Vagina (tissue), 2 donors: ENCODE data around the gene GFER. TPM values are rescaled to one million over a fixed set of nuclear protein-coding genes. Genes with fewer than 3 reads are reported as not detected.

Source experiments
- DNase-seq, 2 donors: peaks; one replicate each; pipeline ENCODE4 v3.0.0-alpha.2; 2017; ENCODE audit errors: extremely low spot score in 2 of 2
- H3K27ac ChIP-seq: fragments of 200-600 bp; sonication (generic); one replicate; pipeline ENCODE4 v1.5.1; 2019
- H3K27me3 ChIP-seq: fragments of 200-600 bp; sonication (generic); one replicate; pipeline ENCODE4 v1.5.1; 2019
- H3K36me3 ChIP-seq, 2 donors: fragments of 200-600 bp; sonication (generic); one replicate each; pipeline ENCODE4 v1.5.1; 2017 to 2019
- H3K4me1 ChIP-seq: fragments of 200-600 bp; sonication (generic); one replicate; pipeline ENCODE4 v1.5.1; 2019
- H3K4me3 ChIP-seq, 2 donors: fragments of 200-600 bp; sonication (generic); 1 replicate in 1 of 2; 2 replicates in 1 of 2; pipeline ENCODE4 v1.5.1; 2016 to 2019
- H3K9me3 ChIP-seq: fragments of 200-600 bp; sonication (generic); one replicate; pipeline ENCODE4 v1.5.1; 2019
- POLR2A ChIP-seq, 2 donors: fragments of 450-650 bp; IDR thresholded peaks; one replicate each; pipeline ENCODE4 v1.6.1; 2017; ENCODE audit warnings: antibody characterized with exemption in 2 of 2, mild to moderate bottlenecking in 2 of 2, moderate library complexity in 2 of 2
- POLR2AphosphoS5 ChIP-seq, 2 donors: sonication (generic); formaldehyde crosslinking; IDR thresholded peaks; one replicate each; pipeline ENCODE4 v1.9.0; 2017; ENCODE audit warnings: antibody characterized with exemption in 2 of 2, mild to moderate bottlenecking in 2 of 2, low read depth in 1 of 2; ENCODE audit not compliant: insufficient read depth in 1 of 2
- intact Hi-C: fragments of 100-400 bp; cut with DNase I; formaldehyde crosslinking; loops from one replicate; pipeline ENCODE4 v1.15.1; 2023
- total RNA-seq: library from RNA; depleted of rRNA; stranded (reverse); fragments of >200 nt; gene quantifications from one replicate; pipeline ENCODE4 v1.2.3, GENCODE V29; 2016
- TF ChIP-seq, protein P1 (sequence below), 3 experiments: fragments of 450-650 bp in 2 of 3; fragments of 200-600 bp in 1 of 3; sonication (generic) in 1 of 3; IDR thresholded peaks; one replicate each; pipeline ENCODE4 v1.5.1; 2017 to 2019; ENCODE audit warnings: antibody characterized with exemption in 3 of 3, mild to moderate bottlenecking in 2 of 3, moderate library complexity in 2 of 3

GFER gene
- total RNA-seq, 1 donor from 2014 or later, result 11.5 TPM

DNA sequence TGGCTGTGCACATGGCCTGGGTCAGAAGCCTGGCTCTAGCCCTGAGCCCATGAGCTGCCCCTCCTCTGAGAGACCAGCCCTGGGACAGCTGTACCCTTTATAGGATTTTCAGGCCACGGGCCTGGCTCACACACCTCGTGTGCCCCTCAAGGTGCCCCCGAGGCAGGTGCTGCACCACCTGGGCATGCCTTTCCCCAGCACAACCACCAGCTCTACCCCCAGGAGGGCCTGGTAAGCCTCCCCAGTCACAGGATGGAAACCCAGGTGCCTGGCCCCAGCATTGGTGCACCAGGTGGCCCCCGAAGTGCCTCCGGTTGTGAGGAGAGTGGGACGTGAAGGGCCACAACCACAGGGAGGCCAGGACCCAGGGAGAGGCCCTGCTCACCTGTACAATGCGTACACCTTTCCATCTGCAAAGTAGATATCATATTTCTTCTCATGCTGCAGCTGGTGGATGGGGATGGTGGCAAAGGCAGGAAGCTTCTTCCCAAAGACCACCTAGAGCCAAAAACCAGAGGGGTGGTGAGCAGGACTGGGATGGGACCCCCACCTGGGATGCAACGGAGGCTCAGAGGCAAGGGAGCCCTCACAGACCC lies 19.3 kb downstream of the GFER start:
- DNase-seq, result no peak
- H3K4me1 ChIP-seq, result peaks cover 51% of the 10 kb centered on the region
- no peaks in the 10 kb centered on the region for H3K27me3 ChIP-seq
- no peaks in the 10 kb centered on the region for H3K9me3 ChIP-seq
- intact Hi-C loops, result no loop called here
- H3K4me3 ChIP-seq, result no peak overlapping the region
- peaks cover 0 to 48% of the 10 kb centered on the region in 2 donors for H3K36me3 ChIP-seq
- no peak overlapping the region for H3K27ac ChIP-seq
- TF ChIP-seq POLR2A (IDR thresholded peaks at IDR 0.05), result no peak
- TF ChIP-seq, protein P1, sequence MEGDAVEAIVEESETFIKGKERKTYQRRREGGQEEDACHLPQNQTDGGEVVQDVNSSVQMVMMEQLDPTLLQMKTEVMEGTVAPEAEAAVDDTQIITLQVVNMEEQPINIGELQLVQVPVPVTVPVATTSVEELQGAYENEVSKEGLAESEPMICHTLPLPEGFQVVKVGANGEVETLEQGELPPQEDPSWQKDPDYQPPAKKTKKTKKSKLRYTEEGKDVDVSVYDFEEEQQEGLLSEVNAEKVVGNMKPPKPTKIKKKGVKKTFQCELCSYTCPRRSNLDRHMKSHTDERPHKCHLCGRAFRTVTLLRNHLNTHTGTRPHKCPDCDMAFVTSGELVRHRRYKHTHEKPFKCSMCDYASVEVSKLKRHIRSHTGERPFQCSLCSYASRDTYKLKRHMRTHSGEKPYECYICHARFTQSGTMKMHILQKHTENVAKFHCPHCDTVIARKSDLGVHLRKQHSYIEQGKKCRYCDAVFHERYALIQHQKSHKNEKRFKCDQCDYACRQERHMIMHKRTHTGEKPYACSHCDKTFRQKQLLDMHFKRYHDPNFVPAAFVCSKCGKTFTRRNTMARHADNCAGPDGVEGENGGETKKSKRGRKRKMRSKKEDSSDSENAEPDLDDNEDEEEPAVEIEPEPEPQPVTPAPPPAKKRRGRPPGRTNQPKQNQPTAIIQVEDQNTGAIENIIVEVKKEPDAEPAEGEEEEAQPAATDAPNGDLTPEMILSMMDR (IDR thresholded peaks at IDR 0.05), result no peak
- no peak for TF ChIP-seq POLR2AphosphoS5 (IDR thresholded peaks at IDR 0.05; ENCODE audit: insufficient read depth in 1 of 2, low read depth in 1 of 2)

DNA sequence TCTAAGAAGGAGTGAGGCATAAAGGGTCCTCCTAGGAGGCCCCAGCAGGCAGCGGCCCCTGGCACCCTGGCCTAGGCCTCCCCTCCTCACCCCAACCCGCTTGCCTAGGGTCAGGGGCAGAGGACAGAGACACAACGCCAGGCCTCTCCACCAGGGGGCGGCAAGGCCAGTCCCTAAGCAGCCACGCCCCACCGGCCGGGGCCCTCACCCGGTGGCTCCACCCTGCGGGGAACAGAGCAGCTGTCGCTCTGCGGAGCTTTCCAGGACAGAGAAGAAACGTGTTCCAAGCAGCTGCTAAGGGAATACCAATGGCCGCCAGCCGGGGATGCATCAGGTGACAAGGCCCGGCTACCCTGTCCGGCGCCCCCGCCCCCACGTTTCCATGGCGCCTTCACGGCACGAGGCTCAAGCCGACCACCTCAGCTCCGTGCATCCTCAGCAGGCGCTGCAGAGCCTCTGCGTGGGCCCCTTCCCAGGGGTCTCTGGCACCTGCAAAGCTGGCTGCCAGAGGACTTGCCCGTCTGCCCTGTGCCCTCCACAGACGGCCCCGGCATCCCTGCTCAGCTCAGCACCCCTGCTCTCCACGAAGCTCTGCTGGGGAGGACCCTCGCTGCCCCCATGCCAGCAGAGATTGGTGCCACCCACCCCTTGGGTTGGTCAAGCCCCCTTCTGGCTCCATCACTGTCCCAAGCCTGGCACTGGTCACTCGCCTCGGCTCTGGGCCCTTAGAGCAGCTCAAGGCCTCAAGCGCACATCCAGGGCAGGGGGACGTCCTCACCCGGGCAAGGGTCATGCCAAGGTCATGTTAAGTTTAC lies 20.0 kb downstream of the GFER start:
- H3K9me3 ChIP-seq, result no peaks in the 10 kb centered on the region
- TF ChIP-seq POLR2AphosphoS5 (IDR thresholded peaks at IDR 0.05; ENCODE audit: insufficient read depth in 1 of 2, low read depth in 1 of 2) (peak in 1 of 2 donors; percentile 13), POLR2A (IDR thresholded peaks at IDR 0.05) (no peak)
- TF ChIP-seq, protein P1 (IDR thresholded peaks at IDR 0.05), result peak; percentile 54 to 79 (median 61)
- H3K4me1 ChIP-seq, result peaks cover 58% of the 10 kb centered on the region
- H3K4me3 ChIP-seq, result no peak overlapping the region
- no peak for DNase-seq
- H3K36me3 ChIP-seq, result peaks cover 0 to 41% of the 10 kb centered on the region in 2 donors
- no peaks in the 10 kb centered on the region for H3K27me3 ChIP-seq
- intact Hi-C loops, result no loop called here
- no peak overlapping the region for H3K27ac ChIP-seq

DNA sequence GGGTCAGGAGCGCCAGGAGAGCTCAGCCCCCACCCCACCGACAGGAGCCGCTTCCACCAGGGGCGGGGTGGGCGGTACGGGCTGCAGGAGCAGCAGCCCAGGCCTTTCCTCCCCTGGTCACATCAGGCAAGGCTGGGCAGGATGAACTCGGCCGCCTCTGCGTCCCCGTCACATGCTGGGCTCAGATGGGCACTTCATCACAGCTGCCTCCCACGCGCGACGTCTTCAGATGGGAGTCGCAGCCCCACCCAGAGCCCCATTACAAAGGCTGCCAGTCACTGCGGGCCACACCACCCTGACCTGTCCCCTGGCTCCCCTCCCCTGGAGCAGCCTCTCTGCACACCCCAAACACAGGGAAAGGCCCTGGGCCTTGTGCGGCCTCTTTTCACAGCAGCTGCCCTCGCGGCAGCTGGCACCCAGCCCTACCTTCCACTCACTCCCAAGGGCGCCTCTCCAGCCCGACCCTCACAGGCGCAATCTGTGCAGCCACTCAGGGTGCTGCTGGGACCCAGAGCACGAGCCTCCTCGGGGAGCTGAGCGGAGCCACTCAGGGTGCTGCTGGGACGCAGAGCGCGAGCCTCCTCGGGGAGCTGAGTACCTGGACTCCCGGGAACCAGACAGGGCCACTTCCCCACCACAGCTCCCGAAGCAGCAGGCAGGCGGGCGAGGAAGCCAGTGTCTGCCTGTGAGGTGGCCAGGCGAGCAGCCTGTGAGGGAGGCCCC lies 21.0 kb downstream of the GFER start:
- Histone ChIP-seq H3K9me3 (no peaks in the 10 kb centered on the region), H3K4me3 (no peak overlapping the region), H3K36me3 (peaks cover 0 to 32% of the 10 kb centered on the region in 2 donors), H3K27me3 (no peaks in the 10 kb centered on the region), H3K27ac (no peak overlapping the region), H3K4me1 (peaks cover 61% of the 10 kb centered on the region)
- DNase-seq, result no peak
- TF ChIP-seq POLR2AphosphoS5 (IDR thresholded peaks at IDR 0.05; ENCODE audit: insufficient read depth in 1 of 2, low read depth in 1 of 2), result no peak
- no peak for TF ChIP-seq POLR2A (IDR thresholded peaks at IDR 0.05)
- intact Hi-C loops, result no loop called here

DNA sequence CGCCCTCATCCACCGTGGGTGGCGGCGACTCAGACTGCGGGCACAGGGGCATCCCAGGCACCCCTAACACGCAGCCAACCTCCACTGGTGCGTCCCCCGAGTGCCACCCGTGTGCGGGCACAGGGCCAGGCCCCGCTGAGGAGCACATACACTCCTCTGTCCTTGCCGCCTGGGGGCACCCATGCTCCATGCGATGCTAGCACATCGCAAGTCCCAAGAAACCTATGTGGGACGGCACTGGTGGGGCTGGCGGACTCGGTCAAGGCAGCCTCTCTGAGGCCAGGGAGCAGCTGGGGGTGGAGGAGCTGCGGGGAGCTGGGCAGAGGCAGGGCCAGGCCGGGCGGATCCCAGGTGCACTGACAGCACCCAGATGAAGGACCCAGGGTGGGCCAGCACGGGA lies 21.7 kb downstream of the GFER start:
- intact Hi-C loops, result no loop called here
- DNase-seq, result no peak
- Histone ChIP-seq H3K4me3 (no peak overlapping the region), H3K36me3 (peaks cover 0 to 27% of the 10 kb centered on the region in 2 donors), H3K27me3 (no peaks in the 10 kb centered on the region), H3K27ac (no peak overlapping the region), H3K9me3 (no peaks in the 10 kb centered on the region), H3K4me1 (peaks cover 67% of the 10 kb centered on the region)
- TF ChIP-seq, protein P1 (IDR thresholded peaks at IDR 0.05), result no peak
- TF ChIP-seq POLR2AphosphoS5 (IDR thresholded peaks at IDR 0.05; ENCODE audit: insufficient read depth in 1 of 2, low read depth in 1 of 2) (no peak), POLR2A (IDR thresholded peaks at IDR 0.05) (no peak)

DNA sequence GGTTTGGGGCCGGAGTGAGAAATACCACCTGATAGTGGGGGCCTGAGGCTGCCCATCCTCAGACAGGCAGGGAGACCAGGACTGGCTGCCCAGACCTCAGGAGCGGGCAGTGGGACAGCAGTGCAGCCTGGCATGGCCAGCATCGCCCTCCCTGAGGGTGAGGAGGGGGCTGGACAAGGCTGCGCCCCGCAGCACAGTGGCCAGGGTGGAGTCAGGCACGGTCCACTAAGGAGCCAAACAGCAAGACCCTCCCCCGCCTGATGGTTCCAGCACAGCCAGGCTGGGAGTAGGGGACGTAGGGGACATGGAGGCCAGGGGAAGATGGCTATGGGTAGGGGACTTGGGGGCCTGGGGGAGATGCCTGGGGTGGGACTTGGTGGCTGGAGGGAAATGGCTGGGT lies 22.3 kb downstream of the GFER start:
- no peak overlapping the region for H3K4me3 ChIP-seq
- H3K36me3 ChIP-seq, result peaks cover 0 to 21% of the 10 kb centered on the region in 2 donors
- no peak for DNase-seq
- intact Hi-C loops, result no loop called here
- no peaks in the 10 kb centered on the region for H3K9me3 ChIP-seq
- no peaks in the 10 kb centered on the region for H3K27me3 ChIP-seq
- peaks cover 68% of the 10 kb centered on the region for H3K4me1 ChIP-seq
- TF ChIP-seq, protein P1 (IDR thresholded peaks at IDR 0.05), result no peak
- TF ChIP-seq POLR2AphosphoS5 (IDR thresholded peaks at IDR 0.05; ENCODE audit: insufficient read depth in 1 of 2, low read depth in 1 of 2) (no peak), POLR2A (IDR thresholded peaks at IDR 0.05) (no peak)
- no peak overlapping the region for H3K27ac ChIP-seq
